ENCODE measurements around the gene TTLL6. TPM values are rescaled to one million over a fixed set of nuclear protein-coding genes. Genes with fewer than 3 reads are reported as not detected.

TTLL6 gene
- polyA plus RNA-seq, 1 donor from 2014 or later = not detected

- Histone ChIP-seq H3K4me3 (ENCODE audit: low read length) (no peak overlapping the region), H3F3A (ENCODE audit: insufficient read depth, low read length, poor library complexity, severe bottlenecking) (no peaks in the 10 kb centered on the region), H4K20me1 (ENCODE audit: insufficient read depth) (no peaks in the 10 kb centered on the region), H3K79me2 (replicated peaks; ENCODE audit: insufficient read depth, low read length) (no peaks in the 10 kb centered on the region), H3K27me3 (ENCODE audit: insufficient read depth, low read depth, low read length) (no peaks in the 10 kb centered on the region), H3K9me3 (ENCODE audit: low read length) (no peaks in the 10 kb centered on the region), H3K4me2 (ENCODE audit: low read length) (no peak overlapping the region), H3K9me2 (ENCODE audit: insufficient read depth, low read length) (no peaks in the 10 kb centered on the region), H3K36me3 (ENCODE audit: insufficient read depth, low read length) (no peaks in the 10 kb centered on the region), H3K27ac (ENCODE audit: low read length) (no peak overlapping the region), H2AFZ (ENCODE audit: low read depth, low read length) (no peak overlapping the region), H3K9ac (ENCODE audit: low read length) (no peak overlapping the region)
- TF ChIP-seq POLR2AphosphoS5 (IDR thresholded peaks at IDR 0.05) (no peak), CTCF (IDR thresholded peaks at IDR 0.05; ENCODE audit: poor library complexity, severe bottlenecking) (no peak), REST (IDR thresholded peaks at IDR 0.05; ENCODE audit: borderline replicate concordance) (no peak)
Observed at GRCh38 chr17:48854774-48855476, 37.9 kb upstream of the TTLL6 start.

DNA sequence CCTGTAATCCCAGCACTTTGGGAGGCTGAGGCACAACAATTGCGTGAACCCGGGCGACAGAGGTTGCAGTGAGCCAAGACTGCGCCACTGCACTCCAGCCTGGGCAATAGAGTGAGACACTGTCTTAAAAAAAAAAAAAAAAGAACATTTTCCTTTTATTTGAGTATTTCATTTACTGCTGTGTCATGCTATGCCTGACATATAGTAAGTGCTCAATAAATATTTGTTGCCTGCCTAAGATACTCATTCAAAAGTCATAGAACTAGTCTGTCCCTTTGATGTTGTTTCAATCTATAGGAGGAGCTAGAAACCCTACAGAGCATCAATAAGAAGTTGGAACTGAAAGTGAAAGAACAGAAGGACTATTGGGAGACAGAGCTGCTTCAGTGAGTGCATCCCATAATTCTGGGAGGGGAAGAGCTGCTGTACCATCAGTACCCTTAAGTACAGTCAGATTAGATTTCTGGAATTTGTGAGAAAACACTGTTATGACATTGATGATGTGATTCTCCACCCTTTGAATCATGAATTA is 33.8 kb upstream of the TTLL6 start:
- Histone ChIP-seq H4K20me1 (ENCODE audit: insufficient read depth) (no peaks in the 10 kb centered on the region), H3K27ac (ENCODE audit: low read length) (no peak overlapping the region), H3K9me3 (ENCODE audit: low read length) (no peaks in the 10 kb centered on the region), H3K79me2 (replicated peaks; ENCODE audit: insufficient read depth, low read length) (no peaks in the 10 kb centered on the region), H3K9ac (ENCODE audit: low read length) (no peak overlapping the region), H3F3A (ENCODE audit: insufficient read depth, low read length, poor library complexity, severe bottlenecking) (no peaks in the 10 kb centered on the region), H3K27me3 (ENCODE audit: insufficient read depth, low read depth, low read length) (no peaks in the 10 kb centered on the region), H3K36me3 (ENCODE audit: insufficient read depth, low read length) (no peaks in the 10 kb centered on the region), H3K4me3 (ENCODE audit: low read length) (no peak overlapping the region), H3K9me2 (ENCODE audit: insufficient read depth, low read length) (no peaks in the 10 kb centered on the region), H2AFZ (ENCODE audit: low read depth, low read length) (no peak overlapping the region), H3K4me2 (ENCODE audit: low read length) (no peak overlapping the region)
- TF ChIP-seq RAD21 (conservative IDR thresholded peaks at IDR 0.05) (no peak), MXI1 (conservative IDR thresholded peaks at IDR 0.05; ENCODE audit: poor library complexity, severe bottlenecking) (no peak), CTCF (IDR thresholded peaks at IDR 0.05; ENCODE audit: poor library complexity, severe bottlenecking) (no peak), EP300 (conservative IDR thresholded peaks at IDR 0.05; ENCODE audit: poor library complexity, severe bottlenecking) (no peak), EZH2 (IDR thresholded peaks at IDR 0.05; ENCODE audit: borderline replicate concordance, insufficient read depth, low read length, poor library complexity, severe bottlenecking) (no peak), TAF1 (IDR thresholded peaks at IDR 0.05; ENCODE audit: low read depth) (no peak)
